ENCODE data around the gene PDE7B.
"Not testable (repeated sequence)": the region's sequence is repeated elsewhere in the genome, so short reads cannot be mapped to it uniquely, and the experiment has no call there.

The PDE7B gene

DNA sequence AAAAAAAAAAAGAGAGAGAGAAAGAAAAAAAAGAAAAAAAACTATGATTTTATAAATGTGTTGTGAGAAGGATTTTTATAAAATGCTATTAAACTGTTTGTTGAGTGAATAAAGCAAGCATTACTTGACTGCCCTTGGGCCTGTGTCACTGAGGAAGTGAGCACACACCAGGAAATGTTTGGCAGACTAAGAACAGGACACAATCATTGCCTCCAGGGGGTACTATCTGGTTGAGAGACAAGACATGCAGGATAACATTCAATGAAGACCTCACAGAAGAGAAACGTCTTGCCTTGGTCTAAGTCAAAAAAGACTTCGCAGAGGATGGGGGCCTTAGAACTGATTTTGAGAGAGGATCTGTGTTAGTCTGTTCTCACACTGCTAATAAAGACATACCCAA, 358.0 kb downstream of the PDE7B start:
- DNase-seq, result no peak

GRCh38 chr6:136210398-136211165, 359.1 kb downstream of the PDE7B start:
- DNase-seq, result no peak

DNA sequence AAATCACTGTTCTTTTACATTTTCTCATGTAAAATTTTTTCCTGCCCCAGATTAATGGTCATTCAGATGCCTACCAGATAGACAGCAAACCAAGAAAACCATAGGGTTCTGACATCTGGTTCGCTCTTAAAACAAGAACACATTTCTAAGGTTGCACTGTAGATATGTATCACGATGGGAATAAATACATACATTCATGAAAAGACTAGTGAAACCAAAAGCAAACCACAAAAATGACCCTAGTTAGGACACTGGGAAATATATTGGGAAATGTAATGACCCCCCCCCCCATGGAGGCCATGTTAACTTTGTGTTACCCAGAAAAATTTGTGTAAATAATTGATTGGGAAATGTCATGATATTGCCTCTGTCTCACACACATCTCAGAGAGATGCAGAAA, 361.1 kb downstream of the PDE7B start:
- no peak for DNase-seq

DNA sequence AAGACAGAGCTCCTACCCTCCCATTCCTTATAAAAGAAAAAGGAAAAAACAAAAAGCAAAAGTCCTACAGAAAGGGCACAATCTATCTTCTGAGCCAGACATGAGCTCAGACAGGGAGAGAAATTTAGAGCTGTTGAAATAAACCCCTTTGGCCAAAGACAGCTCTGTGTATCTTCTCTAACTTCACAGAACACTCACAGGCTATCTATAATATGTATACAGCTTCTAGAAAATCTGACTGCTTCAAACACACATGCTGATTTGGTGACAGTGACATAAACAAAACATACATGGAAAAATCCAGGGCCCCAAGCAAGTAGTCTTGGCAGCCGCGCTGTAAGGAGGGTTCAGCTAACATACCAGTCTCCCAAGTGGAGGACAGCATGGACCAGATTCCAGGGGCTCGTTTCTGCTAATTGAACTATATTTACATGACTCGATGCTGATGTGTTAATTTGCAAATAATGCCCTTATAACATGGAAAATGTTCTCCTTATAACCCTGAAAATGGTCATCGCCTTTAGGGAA, 361.6 kb downstream of the PDE7B start:
- no peak for DNase-seq

- no peak for DNase-seq
Measured at GRCh38 chr6:136213853-136214252, 362.4 kb downstream of the PDE7B start.

DNA sequence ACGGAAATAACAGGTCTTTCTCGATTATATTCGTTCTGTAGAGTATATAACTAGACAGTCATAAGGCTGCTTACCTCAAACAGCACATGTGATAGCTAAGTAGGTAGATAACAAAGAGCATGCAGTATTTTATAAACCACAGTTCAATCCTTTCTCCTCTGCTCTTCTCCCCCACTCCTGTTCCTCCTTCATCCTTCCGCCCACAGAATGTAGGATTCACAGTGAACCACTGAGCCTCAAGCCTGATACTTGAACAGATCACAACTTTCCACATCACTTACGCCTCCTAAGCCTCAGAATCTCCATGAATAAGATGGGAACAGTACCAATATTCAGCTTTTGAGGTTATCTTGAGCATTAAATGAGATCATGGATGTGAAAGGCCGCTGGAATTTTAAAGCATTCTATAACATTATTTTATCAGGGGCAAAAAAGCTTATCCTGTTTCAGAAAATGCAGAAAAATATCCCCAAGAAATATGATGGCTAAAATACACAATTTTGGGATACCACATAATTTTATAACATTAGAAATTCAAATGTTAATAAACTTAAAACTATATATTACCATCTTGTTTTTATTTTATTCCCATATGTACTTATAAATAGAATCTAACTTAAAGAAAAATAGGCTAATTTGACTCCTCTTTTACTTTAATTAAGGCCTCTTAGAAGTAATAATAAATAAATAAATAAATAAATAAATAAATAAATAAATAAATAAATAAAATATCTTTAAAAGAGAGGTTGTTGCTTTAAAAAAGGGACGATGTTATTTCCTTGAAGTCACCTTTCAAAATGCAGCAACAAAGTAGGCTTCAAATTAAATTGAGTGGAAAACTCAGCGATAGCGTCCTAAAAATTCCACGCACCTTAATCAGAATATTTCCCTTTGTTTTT, 365.3 kb downstream of the PDE7B start:
- no peak for DNase-seq

DNA sequence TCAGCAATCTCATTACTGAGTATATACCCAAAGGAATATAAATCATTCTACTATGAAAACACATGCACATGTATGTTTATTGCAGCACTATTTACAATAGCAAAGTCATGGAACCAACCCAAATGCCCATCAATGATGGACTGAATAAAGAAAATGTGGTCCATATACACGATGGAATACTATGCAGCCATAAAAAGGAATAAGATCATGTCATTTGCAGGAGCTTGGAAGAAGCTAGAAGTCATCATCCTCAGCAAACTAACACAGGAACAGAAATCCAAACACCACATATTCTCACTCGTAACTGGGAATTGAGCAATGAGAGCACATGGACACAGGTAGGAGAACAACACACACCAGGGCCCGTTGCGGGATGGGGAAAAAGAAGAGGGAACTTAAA, 373.5 kb downstream of the PDE7B start:
- not testable (repeated sequence) for DNase-seq

GRCh38 chr6:136225496-136225895, 374.0 kb downstream of the PDE7B start:
- no peak for DNase-seq

- DNase-seq, result no peak
Measured at GRCh38 chr6:136226027-136226673, 374.6 kb downstream of the PDE7B start.

- DNase-seq, result no peak
Measured at GRCh38 chr6:136226674-136227377, 375.3 kb downstream of the PDE7B start.

DNA sequence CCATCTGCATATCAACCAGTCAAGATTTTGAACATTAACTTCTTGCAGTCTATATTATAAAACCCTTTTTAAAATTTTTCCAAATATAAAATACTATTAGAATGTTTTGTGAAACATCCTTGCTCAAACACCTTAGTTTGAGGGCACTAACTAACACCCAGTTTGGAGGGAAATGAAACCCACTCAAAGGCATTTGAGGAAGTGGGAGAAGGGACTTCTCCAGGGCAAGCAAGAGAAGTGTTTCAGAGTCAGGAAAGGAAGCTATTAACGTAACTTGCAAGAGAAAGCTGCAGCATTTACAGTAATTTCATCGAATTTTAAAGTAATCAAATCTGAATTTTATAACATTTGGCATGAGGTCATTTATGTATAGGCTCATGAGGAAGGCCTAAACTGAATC, 377.3 kb downstream of the PDE7B start:
- DNase-seq, result no peak

- no peak for DNase-seq
Measured at GRCh38 chr6:136230219-136230853, 378.8 kb downstream of the PDE7B start.

DNA sequence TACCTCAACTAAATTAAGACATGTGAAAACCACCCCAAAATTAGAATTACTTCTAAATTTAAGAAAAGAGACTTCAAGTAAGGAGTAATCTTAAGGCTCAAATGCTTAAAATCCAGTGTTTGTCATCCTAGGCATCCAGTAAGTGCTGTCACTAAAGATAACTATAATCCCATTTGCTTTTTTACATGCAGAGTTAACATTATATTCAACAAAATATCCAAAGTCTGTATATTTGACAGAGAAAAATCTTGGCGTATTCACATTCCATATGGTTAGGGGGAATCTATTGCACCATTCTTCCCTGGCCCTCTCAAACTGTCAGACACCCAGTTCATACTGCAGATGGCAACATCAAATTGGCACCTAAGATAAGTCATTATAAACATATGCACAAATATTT, 381.2 kb downstream of the PDE7B start:
- DNase-seq, result no peak

DNA sequence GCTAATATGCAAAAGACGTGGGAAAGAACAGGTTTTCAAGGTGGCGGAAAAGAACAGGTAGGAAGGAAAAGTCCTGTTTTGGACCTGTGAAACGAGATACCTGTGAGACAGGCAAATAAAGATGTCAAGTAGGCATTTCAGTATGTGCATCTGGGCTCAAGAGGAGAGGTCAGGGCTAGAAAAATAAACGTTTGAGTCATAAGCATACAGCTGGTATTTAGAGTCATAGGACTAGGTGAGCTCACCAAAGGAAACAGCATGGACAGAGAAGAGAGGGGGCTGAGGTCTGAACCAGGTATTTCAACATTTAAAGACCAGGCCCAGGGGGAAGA, 383.7 kb downstream of the PDE7B start:
- DNase-seq, result no peak

GRCh38 chr6:136236466-136237293, 385.2 kb downstream of the PDE7B start:
- DNase-seq, result no peak

GRCh38 chr6:136244061-136244616, 392.6 kb downstream of the PDE7B start:
- DNase-seq, result no peak

Measured in DMS79 (cell line).